Measurements from ENCODE around the gene ELOVL1.

Gene ELOVL1

DNA sequence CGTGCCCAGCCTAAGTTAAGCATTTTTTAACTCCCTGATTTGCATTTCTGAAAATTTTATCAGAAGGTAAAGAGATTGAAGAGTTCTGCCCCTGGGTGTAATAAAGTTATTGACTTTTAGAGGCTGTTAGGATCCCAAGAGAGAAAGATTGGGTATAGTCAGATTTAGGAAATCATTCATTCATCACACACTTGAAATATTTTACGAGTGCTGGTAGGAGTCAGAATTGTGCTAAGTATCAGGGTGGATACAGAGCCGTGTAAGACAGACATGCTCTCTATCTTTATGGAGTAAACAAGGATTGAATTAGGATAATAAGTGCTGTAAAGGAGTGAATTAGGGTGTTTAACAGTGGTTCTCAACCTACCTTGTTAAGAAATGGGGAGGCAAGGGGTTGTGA lies 24.9 kb upstream of the ELOVL1 start:
- Histone ChIP-seq H3K4me1 (peaks cover 6% of the 10 kb centered on the region), H3K27me3 (ENCODE audit: low read depth) (no peaks in the 10 kb centered on the region), H3K9me3 (no peaks in the 10 kb centered on the region), H3K4me3 (no peak overlapping the region), H3K36me3 (replicated peaks) (no peaks in the 10 kb centered on the region)
- DNase-seq (ENCODE audit: low spot score in 2 of 2): no peak
- in situ Hi-C loops (cut with MboI; ENCODE audit: low sequenced_read_pairs): no loop called here

DNA sequence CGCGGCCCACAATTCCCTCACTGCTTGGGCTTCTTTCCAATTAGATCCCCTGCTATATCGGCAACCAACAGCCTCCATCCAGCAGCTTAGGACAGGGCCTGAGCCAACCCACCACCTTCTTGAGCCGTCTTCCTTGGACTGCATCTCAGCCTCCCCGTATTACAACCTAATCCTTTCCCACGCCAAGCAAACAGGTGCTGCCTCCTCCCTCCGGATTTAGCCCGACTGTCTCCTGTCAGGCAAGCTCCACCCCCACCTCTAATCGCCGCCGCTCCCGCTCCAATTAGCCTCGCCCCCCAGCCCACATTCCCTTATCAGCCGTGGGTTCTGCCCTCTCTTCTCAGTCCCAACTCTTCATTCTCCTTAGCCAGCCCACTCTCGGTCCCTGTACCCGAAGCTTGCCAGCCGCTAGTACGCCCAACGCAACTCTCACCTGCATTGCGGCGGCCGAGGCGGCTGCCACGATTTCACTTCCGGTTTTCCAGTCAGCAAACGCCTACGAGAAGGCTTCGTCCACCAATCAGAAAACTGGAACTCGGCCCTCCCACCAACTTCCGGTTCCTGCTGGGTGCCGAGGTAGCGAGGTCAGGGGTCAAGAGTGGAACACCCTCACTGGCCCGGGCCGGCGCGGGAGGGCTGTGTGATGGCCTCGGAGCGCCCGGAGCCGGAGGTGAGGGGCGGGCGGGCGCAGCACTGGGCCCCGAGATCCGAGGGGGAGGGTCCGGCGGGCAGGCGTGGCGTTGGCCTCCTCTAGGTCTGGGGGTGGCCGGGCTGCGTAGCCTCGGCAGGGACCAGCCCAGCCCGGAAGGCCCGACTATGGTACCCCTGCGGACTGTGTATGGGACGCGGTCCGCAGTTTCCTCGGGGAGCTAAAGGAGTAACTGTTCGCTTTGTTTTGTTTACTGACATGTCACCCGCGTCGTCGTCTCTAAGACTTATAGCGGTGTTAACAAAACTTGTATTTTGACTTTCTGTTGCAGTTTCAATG lies 21.8 kb upstream of the ELOVL1 start, which contains the start of the genes MED8 and SZT2:
Gene MED8, minus strand, starts transcription at position 475 of the 988 bp plus-strand sequence. Its CDS starts 36 bp downstream, at position 439.
Gene SZT2, plus strand, starts transcription at position 574 of the 988 bp plus-strand sequence. Its CDS starts 70 bp downstream, at position 644.
- DNase-seq (ENCODE audit: low spot score in 2 of 2): peak; percentile 89 to 94
- peaks cover 6% of the 10 kb centered on the region for H3K4me1 ChIP-seq
- H3K27me3 ChIP-seq (ENCODE audit: low read depth): no peaks in the 10 kb centered on the region
- no peaks in the 10 kb centered on the region for H3K9me3 ChIP-seq
- in situ Hi-C loops (cut with MboI; ENCODE audit: low sequenced_read_pairs): no loop called here
- H3K4me3 ChIP-seq: peak within 1 kb of the TSS; percentile 83
- H3K36me3 ChIP-seq (replicated peaks): peaks cover 27% of the 10 kb centered on the region

DNA sequence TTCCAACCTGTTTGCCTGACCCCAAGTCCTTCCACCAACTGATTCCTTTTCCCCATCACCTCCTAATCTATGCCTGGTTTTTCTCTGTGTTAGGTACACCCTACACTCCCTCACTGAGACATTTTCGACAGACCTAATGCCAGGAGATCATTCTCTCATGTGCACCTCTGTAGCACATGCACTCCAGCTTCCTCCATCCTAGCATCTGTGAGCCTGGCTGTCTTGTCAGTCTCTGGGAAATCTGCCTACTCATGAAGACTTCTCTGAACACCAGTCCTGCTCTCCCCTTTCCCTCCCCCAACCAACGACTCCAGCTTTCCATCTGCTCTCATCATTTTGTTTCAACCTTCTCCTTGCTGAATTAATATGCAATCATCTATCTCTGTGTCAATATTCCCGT lies 20.8 kb upstream of the ELOVL1 start:
- Histone ChIP-seq H3K9me3 (no peaks in the 10 kb centered on the region), H3K4me1 (peaks cover 6% of the 10 kb centered on the region), H3K36me3 (replicated peaks) (peaks cover 37% of the 10 kb centered on the region), H3K4me3 (peak overlapping the region; percentile 83), H3K27me3 (ENCODE audit: low read depth) (no peaks in the 10 kb centered on the region)
- in situ Hi-C loops (cut with MboI; ENCODE audit: low sequenced_read_pairs): no loop called here
- no peak for DNase-seq (ENCODE audit: low spot score in 2 of 2)

DNA sequence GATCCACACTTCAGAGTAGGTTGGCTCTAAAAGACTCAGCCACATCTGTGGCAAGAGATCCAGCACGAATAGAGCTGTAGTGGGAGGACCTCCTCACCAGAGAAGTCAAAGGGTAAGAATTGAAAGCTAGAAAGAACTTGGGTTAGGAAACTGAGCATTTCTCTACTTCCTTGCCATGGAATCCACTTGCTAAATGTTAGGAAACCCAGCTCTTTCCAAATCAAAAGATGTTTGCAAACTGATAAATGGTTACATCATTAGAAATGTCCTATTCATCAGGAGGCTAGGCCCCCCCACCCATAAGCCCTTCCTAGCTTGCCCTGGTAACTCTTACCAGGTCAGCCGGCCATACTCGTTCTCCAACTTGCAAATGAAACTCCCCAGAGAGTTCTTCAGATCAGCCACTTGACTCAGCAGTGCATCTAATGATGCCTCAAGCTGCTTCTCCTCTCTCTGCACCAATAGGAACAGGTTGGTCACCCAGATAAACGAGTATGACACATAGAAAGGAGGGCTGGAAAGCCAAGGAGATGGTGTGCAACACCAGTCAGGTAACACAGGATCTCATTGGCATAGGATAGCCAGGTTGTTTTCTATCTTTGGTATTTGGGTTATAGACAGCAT lies 20.3 kb upstream of the ELOVL1 start:
- H3K9me3 ChIP-seq: no peaks in the 10 kb centered on the region
- peaks cover 42% of the 10 kb centered on the region for H3K36me3 ChIP-seq (replicated peaks)
- H3K27me3 ChIP-seq (ENCODE audit: low read depth): no peaks in the 10 kb centered on the region
- peaks cover 6% of the 10 kb centered on the region for H3K4me1 ChIP-seq
- in situ Hi-C loops (cut with MboI; ENCODE audit: low sequenced_read_pairs): no loop called here
- no peak for DNase-seq (ENCODE audit: low spot score in 2 of 2)
- no peak overlapping the region; the same call in 1 of the 2 replicates for H3K4me3 ChIP-seq

DNA sequence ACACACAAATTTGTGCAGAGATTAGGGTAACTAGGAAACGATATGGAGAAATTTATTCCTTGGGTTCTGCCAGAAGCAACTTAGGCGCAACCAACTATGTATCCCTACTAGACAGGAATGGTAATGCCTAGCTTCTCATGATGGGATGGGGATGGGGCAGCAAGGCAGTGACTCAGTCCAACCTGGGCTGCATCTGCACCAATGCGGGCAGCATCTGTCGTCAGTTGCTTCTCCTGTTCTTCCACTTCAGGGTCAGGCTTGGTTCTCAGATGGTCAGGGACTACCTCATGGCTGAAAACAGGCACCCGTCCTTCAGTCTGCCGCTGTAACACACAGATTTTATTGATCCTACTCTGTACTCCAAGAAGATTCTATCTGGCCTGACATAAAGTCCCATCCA lies 18.9 kb upstream of the ELOVL1 start:
- H3K4me3 ChIP-seq: no peak overlapping the region
- no peaks in the 10 kb centered on the region for H3K27me3 ChIP-seq (ENCODE audit: low read depth)
- in situ Hi-C loops (cut with MboI; ENCODE audit: low sequenced_read_pairs): no loop called here
- peaks cover 45% of the 10 kb centered on the region for H3K36me3 ChIP-seq (replicated peaks)
- no peaks in the 10 kb centered on the region for H3K9me3 ChIP-seq
- peaks cover 6% of the 10 kb centered on the region for H3K4me1 ChIP-seq
- no peak for DNase-seq (ENCODE audit: low spot score in 2 of 2)

DNA sequence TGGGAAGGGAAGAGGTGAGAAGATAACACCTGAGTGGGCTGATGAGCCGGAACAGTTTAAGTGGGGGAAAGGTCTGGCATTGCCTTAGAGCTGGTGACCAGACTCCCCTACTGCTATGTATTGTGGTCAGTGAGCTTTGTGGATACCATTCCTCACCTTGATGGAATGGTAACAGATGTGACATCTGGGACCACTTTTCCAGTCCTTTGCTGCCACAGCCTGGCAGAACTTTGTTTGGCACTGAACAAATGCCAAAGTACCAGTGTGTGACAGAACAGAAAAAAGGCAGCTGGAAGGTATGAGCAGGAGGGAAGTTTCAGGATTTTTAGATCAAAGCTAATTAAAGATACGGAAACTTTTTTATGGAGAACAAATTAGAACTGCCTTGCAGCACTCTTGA lies 15.6 kb upstream of the ELOVL1 start:
- in situ Hi-C loops (cut with MboI; ENCODE audit: low sequenced_read_pairs): no loop called here
- Histone ChIP-seq H3K4me3 (no peak overlapping the region), H3K27me3 (ENCODE audit: low read depth) (no peaks in the 10 kb centered on the region), H3K4me1 (no peaks in the 10 kb centered on the region), H3K9me3 (no peaks in the 10 kb centered on the region), H3K36me3 (replicated peaks) (peaks cover 45% of the 10 kb centered on the region)
- DNase-seq (ENCODE audit: low spot score in 2 of 2): no peak

DNA sequence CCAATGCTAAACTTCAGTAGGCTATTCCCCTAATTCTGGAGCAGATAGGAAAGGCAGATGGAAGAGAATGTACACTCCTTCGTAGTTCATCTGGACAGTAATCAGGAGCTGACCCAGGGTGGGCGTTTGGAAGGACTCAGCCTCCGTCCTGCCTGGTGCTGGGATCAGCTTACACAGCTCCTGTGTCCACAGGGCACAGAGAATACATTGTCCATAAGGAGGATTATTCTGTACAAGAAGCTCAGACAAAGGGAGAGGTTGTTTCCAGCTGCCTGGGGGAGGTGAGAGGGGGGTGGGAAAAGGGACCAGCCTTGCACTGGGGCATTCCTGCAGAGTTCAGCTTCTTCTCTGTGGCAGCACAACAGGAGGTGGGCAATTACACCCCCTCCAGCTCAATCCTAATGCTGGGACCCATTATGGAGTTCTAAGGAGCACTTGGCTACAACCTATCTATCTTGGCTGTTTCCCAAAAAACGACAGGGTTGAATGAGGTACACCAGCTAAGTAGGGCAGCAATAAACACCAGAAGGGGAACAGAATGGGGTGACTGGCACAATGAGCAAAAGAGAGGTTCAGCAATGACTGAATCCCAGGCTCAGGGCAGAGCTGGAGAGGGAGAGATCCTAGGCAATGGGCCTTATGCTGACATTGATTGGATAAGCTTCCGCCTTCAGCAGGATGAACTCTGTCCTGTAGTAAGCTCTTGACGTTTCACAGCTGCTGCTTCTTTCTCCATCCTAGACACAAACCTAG lies 14.4 kb upstream of the ELOVL1 start:
- Histone ChIP-seq H3K4me1 (no peaks in the 10 kb centered on the region), H3K27me3 (ENCODE audit: low read depth) (no peaks in the 10 kb centered on the region), H3K9me3 (no peaks in the 10 kb centered on the region), H3K4me3 (no peak overlapping the region), H3K36me3 (replicated peaks) (peaks cover 43% of the 10 kb centered on the region)
- DNase-seq (ENCODE audit: low spot score in 2 of 2): no peak
- in situ Hi-C loops (cut with MboI; ENCODE audit: low sequenced_read_pairs): no loop called here

DNA sequence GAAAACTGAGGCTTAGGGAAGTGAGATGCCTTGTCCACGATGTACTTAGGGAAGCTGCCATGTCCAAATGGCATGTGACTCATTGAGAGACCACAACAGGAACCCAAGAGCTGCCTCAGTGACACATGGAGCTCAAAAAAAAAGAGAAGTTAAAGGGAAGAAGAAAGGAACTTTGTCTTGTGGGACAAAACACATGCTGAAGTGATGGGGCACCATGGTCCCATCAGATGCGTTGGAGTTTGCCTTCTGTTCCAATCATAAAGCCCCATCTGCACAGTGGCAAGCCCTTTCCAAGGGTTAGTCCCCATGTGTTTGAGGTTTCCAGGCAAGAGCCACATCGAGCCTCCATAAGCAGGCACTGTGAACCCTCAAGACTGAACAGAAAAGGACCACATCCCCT lies 13.8 kb upstream of the ELOVL1 start:
- no peak for DNase-seq (ENCODE audit: low spot score in 2 of 2)
- H3K9me3 ChIP-seq: no peaks in the 10 kb centered on the region
- H3K4me1 ChIP-seq: no peaks in the 10 kb centered on the region
- H3K4me3 ChIP-seq: no peak overlapping the region
- H3K27me3 ChIP-seq (ENCODE audit: low read depth): no peaks in the 10 kb centered on the region
- in situ Hi-C loops (cut with MboI; ENCODE audit: low sequenced_read_pairs): no loop called here
- H3K36me3 ChIP-seq (replicated peaks): peaks cover 38% of the 10 kb centered on the region

DNA sequence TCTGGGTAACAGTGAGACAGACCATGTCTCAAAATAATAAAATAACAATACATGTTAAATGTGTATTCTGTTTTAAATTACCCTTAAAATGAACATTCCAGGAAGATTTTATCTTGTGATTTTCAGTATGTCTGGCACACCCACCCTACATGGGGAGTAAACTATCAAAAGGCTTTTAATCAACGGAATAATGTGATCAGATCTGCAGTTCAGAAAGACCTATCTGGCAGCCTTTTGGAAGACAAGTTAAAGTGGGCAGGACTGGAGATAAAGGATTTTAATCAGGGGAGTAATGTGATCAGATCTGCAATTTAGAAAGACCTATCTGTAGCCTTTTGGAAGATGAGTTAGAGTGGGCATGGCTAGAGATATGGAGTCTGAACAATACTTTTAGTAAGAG lies 11.7 kb upstream of the ELOVL1 start:
- Histone ChIP-seq H3K27me3 (ENCODE audit: low read depth) (no peaks in the 10 kb centered on the region), H3K4me1 (no peaks in the 10 kb centered on the region), H3K36me3 (replicated peaks) (peaks cover 16% of the 10 kb centered on the region), H3K9me3 (no peaks in the 10 kb centered on the region), H3K4me3 (no peak overlapping the region)
- in situ Hi-C loops (cut with MboI; ENCODE audit: low sequenced_read_pairs): no loop called here
- no peak for DNase-seq (ENCODE audit: low spot score in 2 of 2)

DNA sequence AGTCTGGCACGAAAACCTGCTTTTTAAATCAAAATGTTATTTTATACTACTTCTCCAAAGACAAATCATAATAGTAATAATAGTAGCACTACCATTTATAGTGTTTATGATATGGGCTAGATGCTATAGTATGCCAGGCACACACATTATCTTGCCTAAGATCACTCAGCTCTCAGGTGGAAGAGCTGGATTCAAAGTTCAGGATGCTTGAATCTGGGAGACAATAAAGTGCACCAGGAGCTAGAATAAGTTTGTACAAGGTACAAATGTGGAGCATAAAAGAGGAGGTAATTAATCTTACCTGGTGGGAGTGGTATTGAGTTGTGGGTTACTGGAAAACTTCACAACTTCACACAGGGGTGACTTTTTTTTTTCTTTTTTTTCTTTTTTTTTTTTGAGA lies 10.0 kb upstream of the ELOVL1 start:
- in situ Hi-C loops (cut with MboI; ENCODE audit: low sequenced_read_pairs): no loop called here
- no peaks in the 10 kb centered on the region for H3K4me1 ChIP-seq
- no peaks in the 10 kb centered on the region; the same call in 1 of the 2 replicates for H3K36me3 ChIP-seq (replicated peaks)
- no peaks in the 10 kb centered on the region for H3K27me3 ChIP-seq (ENCODE audit: low read depth)
- no peaks in the 10 kb centered on the region for H3K9me3 ChIP-seq
- H3K4me3 ChIP-seq: no peak overlapping the region
- DNase-seq (ENCODE audit: low spot score in 2 of 2): no peak

DNA sequence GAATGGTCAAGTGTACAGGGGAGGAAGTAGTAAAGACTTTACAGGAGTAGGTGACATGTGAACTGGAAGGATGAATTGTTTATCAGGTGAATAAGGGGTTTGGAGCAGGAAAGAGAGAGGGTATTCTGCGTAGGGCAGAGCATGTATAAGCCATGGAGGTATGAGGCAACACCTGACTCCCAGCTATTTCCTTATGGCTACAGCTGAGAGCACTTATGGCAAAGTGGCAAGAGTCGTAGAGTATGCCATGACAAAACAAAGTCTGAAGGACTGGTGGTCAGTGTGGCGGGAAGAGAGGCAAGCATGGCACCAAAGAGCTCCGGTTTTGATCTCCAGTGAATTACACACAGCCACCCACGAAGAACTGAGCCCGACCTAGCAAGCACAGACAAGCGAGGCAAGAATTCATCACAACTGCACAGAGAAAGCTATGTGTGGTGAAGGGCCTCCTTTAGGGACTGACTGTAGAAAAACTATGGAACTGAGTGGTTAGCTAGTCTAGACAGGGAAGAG lies 9.0 kb upstream of the ELOVL1 start:
- H3K27me3 ChIP-seq (ENCODE audit: low read depth): no peaks in the 10 kb centered on the region
- in situ Hi-C loops (cut with MboI; ENCODE audit: low sequenced_read_pairs): no loop called here
- H3K4me3 ChIP-seq: no peak overlapping the region
- no peaks in the 10 kb centered on the region for H3K9me3 ChIP-seq
- H3K4me1 ChIP-seq: no peaks in the 10 kb centered on the region
- no peaks in the 10 kb centered on the region for H3K36me3 ChIP-seq (replicated peaks)
- no peak for DNase-seq (ENCODE audit: low spot score in 2 of 2)

DNA sequence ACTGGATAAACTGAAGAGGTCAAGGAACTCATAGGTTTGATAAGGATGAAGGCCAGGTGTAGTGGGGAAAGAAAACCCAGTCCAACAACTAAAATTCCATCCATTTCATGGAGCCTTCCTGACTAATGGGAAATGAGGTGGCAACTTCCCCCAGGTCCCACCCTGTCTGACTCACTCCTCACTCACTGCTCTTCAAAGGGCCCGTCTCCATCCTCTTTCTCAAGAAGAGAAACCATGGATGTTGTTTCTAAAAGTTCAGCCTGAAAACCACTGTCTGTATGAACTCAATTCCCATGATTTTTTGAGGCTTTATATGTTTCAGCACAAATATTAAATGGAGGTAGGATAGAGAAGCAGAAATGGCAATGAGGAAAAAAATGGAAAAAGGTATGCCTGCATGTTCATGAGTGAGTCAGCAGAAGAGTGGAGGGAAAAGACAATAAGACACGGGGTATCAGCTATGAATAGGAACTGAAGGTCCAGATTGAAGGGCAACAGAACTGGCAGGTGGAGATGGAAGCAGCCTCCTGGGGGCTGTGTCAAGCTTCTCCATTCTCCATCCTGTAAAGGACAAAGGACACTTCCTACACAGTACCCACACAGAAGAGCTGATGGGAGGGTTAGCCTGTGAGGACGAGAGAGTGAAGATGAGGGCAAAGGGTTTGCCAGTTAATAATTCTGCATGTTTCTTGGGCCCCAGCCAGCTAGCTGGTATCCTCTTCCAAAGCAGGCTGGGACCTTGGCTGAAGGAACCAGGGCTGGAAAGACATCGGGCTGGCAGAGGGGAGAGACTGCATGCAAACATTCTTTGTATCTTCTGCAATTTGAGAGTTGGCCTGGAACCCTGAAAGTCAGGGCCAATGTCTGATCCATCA lies 5.5 kb upstream of the ELOVL1 start:
- no peak for DNase-seq (ENCODE audit: low spot score in 2 of 2)
- H3K27me3 ChIP-seq (ENCODE audit: low read depth): no peaks in the 10 kb centered on the region
- no peaks in the 10 kb centered on the region for H3K36me3 ChIP-seq (replicated peaks)
- in situ Hi-C loops (cut with MboI; ENCODE audit: low sequenced_read_pairs): no loop called here
- peaks cover 7% of the 10 kb centered on the region; the same call in 1 of the 2 replicates for H3K4me1 ChIP-seq
- H3K4me3 ChIP-seq: no peak overlapping the region
- no peaks in the 10 kb centered on the region for H3K9me3 ChIP-seq

DNA sequence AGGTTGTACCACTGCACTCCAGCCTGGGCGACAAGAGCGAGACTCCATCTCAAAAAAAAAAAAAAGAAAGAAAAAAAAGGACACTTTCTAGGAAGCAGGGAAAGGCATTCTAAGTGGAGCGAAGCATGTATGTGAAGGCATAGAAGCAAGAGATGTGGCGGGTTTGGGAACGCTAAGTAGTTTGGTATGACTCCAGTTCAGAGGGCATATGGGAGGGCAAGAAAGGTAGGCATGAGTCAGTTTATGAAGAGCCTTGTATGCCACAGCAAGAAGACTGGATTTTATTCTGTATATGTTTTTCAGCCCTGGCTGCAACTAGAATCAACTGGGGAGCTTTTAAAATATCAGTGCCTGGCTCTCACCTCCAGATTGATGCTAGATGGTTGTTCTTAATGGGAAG lies 4.4 kb upstream of the ELOVL1 start:
- DNase-seq (ENCODE audit: low spot score in 2 of 2): no peak
- H3K27me3 ChIP-seq (ENCODE audit: low read depth): no peaks in the 10 kb centered on the region
- peaks cover 7% of the 10 kb centered on the region; the same call in 1 of the 2 replicates for H3K4me1 ChIP-seq
- H3K9me3 ChIP-seq: no peaks in the 10 kb centered on the region
- in situ Hi-C loops (cut with MboI; ENCODE audit: low sequenced_read_pairs): no loop called here
- H3K4me3 ChIP-seq: no peak overlapping the region
- no peaks in the 10 kb centered on the region; the same call in 1 of the 2 replicates for H3K36me3 ChIP-seq (replicated peaks)
